Parathyroid adenoma (tissue), 2 donors: Measurements from ENCODE around the gene TNNT3.

Experiments
- H2AFZ ChIP-seq: fragments of 300-600 bp; sonication (generic); one replicate; pipeline ENCODE4 v1.7.0; 2017; ENCODE audit warnings: antibody characterized with exemption, mild to moderate bottlenecking
- H3K27ac ChIP-seq: fragments of 300-600 bp; sonication (generic); one replicate; pipeline ENCODE4 v1.7.0; 2017
- H3K27me3 ChIP-seq: fragments of 300-600 bp; sonication (generic); one replicate; pipeline ENCODE4 v1.7.0; 2017; ENCODE audit warnings: low read length; ENCODE audit not compliant: control insufficient read depth, insufficient read depth
- H3K36me3 ChIP-seq: fragments of 300-600 bp; sonication (generic); one replicate; pipeline ENCODE4 v1.7.0; 2017; ENCODE audit warnings: low read length; ENCODE audit not compliant: control insufficient read depth, insufficient read depth
- H3K4me1 ChIP-seq: fragments of 300-600 bp; sonication (generic); one replicate; pipeline ENCODE4 v1.7.0; 2017; ENCODE audit warnings: control low read depth
- H3K4me2 ChIP-seq: fragments of 300-600 bp; sonication (generic); one replicate; pipeline ENCODE4 v1.7.0; 2017; ENCODE audit warnings: low read length
- H3K4me3 ChIP-seq: fragments of 300-600 bp; sonication (generic); one replicate; pipeline ENCODE4 v1.7.0; 2017; ENCODE audit warnings: low read depth, low read length
- H3K79me2 ChIP-seq: fragments of 300-600 bp; sonication (generic); one replicate; pipeline ENCODE4 v1.7.0; 2017; ENCODE audit warnings: control low read depth
- H3K9ac ChIP-seq: fragments of 300-600 bp; sonication (generic); one replicate; pipeline ENCODE4 v1.7.0; 2017; ENCODE audit warnings: mild to moderate bottlenecking
- H3K9me3 ChIP-seq: fragments of 300-600 bp; sonication (generic); one replicate; pipeline ENCODE4 v1.7.0; 2017; ENCODE audit warnings: low read length; ENCODE audit not compliant: control insufficient read depth
- CTCF ChIP-seq: fragments of 300-600 bp; sonication (generic); IDR thresholded peaks from one replicate; pipeline ENCODE4 v1.7.0; 2017; ENCODE audit warnings: antibody characterized with exemption, mild to moderate bottlenecking
- donor health status: primary hyperparathyroidism.

The TNNT3 gene

GRCh38 chr11:1917523-1918435 is 1.7 kb upstream of the TNNT3 start:
- Histone ChIP-seq H3K27ac (no peak overlapping the region), H3K9ac (no peak overlapping the region), H3K4me3 (no peak overlapping the region), H3K4me2 (no peak overlapping the region), H3K36me3 (no peaks in the 10 kb centered on the region), H3K79me2 (no peaks in the 10 kb centered on the region), H3K4me1 (no peaks in the 10 kb centered on the region), H3K9me3 (no peaks in the 10 kb centered on the region), H3K27me3 (no peaks in the 10 kb centered on the region), H2AFZ (no peak overlapping the region)
- no peak for TF ChIP-seq CTCF

GRCh38 chr11:1918436-1919315 is 827 bp upstream of the TNNT3 start:
- no peak overlapping the region for H3K4me2 ChIP-seq
- H2AFZ ChIP-seq, result no peak overlapping the region
- no peak overlapping the region for H3K9ac ChIP-seq
- H3K79me2 ChIP-seq, result no peaks in the 10 kb centered on the region
- no peak overlapping the region for H3K4me3 ChIP-seq
- H3K9me3 ChIP-seq, result no peaks in the 10 kb centered on the region
- TF ChIP-seq CTCF, result no peak
- H3K36me3 ChIP-seq, result no peaks in the 10 kb centered on the region
- no peaks in the 10 kb centered on the region for H3K27me3 ChIP-seq
- no peak overlapping the region for H3K27ac ChIP-seq
- no peaks in the 10 kb centered on the region for H3K4me1 ChIP-seq

GRCh38 chr11:1920128-1920908 is 815 bp downstream of the TNNT3 start:
- H3K4me3 ChIP-seq, result no peak overlapping the region
- TF ChIP-seq CTCF, result no peak
- no peak overlapping the region for H2AFZ ChIP-seq
- H3K9me3 ChIP-seq, result no peaks in the 10 kb centered on the region
- H3K4me2 ChIP-seq, result no peak overlapping the region
- H3K27ac ChIP-seq, result no peak overlapping the region
- no peaks in the 10 kb centered on the region for H3K4me1 ChIP-seq
- H3K9ac ChIP-seq, result no peak overlapping the region
- H3K36me3 ChIP-seq, result no peaks in the 10 kb centered on the region
- no peaks in the 10 kb centered on the region for H3K27me3 ChIP-seq
- no peaks in the 10 kb centered on the region for H3K79me2 ChIP-seq

GRCh38 chr11:1920909-1921573 is 1.5 kb downstream of the TNNT3 start:
- no peak for TF ChIP-seq CTCF
- no peaks in the 10 kb centered on the region for H3K4me1 ChIP-seq
- H3K27ac ChIP-seq, result no peak overlapping the region

More at GRCh38 chr11:1920909-1921573, 1.5 kb downstream of the TNNT3 start:
- Histone ChIP-seq H3K79me2 (no peaks in the 10 kb centered on the region), H3K27me3 (no peaks in the 10 kb centered on the region), H3K4me3 (no peak overlapping the region), H3K9me3 (no peaks in the 10 kb centered on the region), H3K36me3 (no peaks in the 10 kb centered on the region), H3K9ac (no peak overlapping the region), H3K4me2 (no peak overlapping the region), H2AFZ (no peak overlapping the region)
